GM18951 (cell line): ENCODE data around the gene ZMAT3.
"Not testable (repeated sequence)": the region's sequence is repeated elsewhere in the genome, so short reads cannot be mapped to it uniquely, and the experiment has no call there.

ENCODE experiments used
- POLR2A ChIP-seq: IDR thresholded peaks from 4 replicates; pipeline ENCODE4 v1.6.1; 2011; ENCODE audit warnings: mild to moderate bottlenecking; ENCODE audit not compliant: insufficient read length, insufficient read depth; ENCODE audit errors: extremely low read depth
- in situ Hi-C: fragments of 300-500 bp; cut with MboI; formaldehyde crosslinking; loops from one replicate; pipeline ENCODE4 v1.12.0; 2022; ENCODE audit warnings: low sequenced_read_pairs, mixed read lengths, inconsistent platforms; ENCODE audit not compliant: unreplicated experiment

ZMAT3 gene

DNA sequence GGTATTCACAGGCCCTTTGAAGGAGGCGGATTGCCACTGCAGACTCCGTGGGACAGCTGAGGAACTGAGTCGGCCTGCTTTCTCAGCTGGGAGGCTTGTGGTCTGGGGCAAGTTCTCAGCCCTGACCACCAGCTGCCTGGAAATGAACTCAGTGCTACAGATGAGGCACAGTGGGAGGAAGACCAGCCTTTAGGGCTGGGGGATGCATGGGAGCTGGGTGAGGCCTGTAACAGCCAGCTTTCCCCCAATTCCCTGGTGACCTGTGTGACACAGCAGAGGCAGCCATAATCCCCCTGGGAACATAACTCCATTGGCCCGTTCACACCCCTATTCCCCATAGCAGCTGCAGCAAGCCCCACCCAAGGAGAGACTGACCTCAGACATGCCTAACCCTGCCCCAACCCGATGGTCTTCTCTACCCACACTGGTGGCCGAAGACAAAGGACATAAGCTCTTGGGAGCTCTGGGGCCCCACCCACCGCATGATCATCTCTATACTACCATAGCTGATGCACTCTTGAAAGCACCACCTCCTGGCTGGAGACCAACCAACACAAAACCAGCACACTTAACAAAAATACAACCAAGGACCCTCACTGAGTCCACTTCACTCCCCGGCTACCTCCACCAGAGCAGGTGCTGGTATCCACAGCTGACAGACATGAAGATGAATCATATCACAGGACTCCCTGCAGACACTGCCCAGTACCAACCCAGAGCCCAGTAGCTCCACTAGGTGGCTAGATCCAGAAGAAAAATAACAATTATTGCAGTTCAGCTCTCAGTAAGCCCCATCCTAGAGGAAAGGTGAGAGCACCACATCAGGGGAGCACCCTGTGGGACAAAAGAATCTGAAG is 24.9 kb downstream of the ZMAT3 start:
- TF ChIP-seq POLR2A, result peak; percentile 34
- in situ Hi-C loops, result no loop called here

GRCh38 chr3:179045719-179046402 is 25.7 kb downstream of the ZMAT3 start:
- in situ Hi-C loops, result no loop called here
- no peak for TF ChIP-seq POLR2A

DNA sequence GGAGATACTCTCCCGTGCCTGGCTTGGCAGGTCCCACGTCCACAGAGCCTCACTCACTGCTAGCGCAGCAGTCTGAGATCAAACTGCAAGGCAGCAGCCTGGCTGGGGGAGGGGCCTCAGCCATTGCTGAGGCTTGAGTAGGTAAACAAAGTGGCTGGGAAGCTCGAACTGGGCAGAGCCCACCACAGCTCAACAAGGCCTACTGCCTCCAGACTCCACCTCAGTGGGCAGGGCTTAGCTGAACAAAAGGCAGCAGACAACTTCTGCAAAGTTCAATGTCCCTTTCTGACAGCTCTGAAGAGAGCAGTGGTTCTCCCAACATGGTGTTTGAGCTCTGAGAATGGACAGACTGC is 32.7 kb downstream of the ZMAT3 start:
- in situ Hi-C loops, result not testable (repeated sequence)

GRCh38 chr3:179038216-179038898 is 33.3 kb downstream of the ZMAT3 start:
- TF ChIP-seq POLR2A, result no peak
- in situ Hi-C loops, result no loop called here

DNA sequence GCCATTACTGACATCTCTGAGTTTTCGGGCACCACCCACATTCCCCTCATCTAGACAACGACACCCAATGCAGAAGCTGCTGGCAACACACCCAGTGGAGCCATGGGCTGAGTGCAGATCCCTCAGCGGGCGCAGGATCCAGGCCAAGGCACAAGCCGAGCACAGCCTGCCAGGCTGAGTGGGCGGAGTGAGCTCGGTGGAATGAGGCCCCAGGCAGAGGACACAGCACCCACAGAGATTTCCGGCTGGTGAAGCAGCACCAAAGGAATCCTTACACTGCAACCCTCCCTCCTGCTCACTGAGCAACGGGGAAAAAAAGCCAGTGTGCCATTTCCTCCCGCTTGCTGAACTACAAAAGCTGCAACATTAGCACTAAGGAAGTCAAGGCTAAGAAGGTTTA is 34.3 kb downstream of the ZMAT3 start:
- no peak for TF ChIP-seq POLR2A
- in situ Hi-C loops, result no loop called here

DNA sequence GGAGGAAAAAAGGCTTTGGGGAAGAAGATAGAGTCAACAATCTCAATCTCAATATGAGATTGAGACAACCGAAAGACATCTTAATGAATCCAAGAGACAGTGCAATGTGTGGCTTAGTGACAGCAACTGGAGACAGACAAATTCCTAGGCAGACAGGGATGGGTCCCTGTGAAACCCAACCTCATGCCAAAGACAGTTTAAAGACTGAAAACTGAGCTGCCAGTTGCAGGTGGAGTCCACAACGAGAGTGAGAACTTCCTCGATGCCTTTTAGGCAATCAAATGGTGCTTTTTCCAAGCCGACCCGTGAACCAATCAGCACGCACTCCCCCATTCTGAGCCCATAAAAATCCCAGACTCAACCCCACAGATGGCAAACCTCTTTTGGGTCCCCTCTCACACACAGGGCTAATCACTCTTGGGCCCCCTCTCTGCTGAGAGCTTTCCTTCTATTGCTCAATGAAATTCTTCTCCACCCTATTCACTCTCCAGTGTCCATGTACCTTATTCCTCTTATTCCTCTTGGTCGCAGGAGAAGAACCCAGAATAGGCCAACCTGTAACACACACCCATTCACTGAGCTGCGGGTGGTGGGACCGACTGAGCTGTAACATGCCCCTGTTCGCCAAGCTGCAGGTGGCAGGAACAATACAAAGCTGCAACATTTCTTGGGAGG is 34.8 kb downstream of the ZMAT3 start:
- no peak for TF ChIP-seq POLR2A
- in situ Hi-C loops, result no loop called here

GRCh38 chr3:179036226-179036625 is 35.4 kb downstream of the ZMAT3 start:
- TF ChIP-seq POLR2A, result no peak
- in situ Hi-C loops, result no loop called here

DNA sequence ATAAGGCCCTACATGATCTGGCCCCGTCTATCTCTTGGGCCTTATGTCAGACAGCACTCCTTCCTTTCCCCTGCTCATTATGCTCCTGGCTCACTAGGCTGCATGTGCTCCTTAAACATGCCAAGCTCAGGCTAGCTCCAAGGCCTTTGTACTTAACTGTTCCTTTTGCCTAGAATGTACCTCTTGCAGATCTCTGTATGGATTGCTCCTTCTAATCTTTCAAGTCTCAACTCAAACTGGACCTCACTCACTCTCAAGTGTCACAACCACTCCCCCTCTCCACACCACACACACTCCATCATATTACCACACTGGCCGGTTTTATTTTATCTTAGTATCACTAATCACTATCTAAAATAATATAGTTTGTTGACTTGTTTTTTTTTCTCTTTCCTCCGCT is 36.4 kb downstream of the ZMAT3 start:
- TF ChIP-seq POLR2A, result no peak
- in situ Hi-C loops, result no loop called here

- in situ Hi-C loops, result not testable (repeated sequence)
These were observed 38.3 kb downstream of the ZMAT3 start for GRCh38 chr3:179033304-179033657.

- in situ Hi-C loops, result not testable (repeated sequence)
These were observed 38.9 kb downstream of the ZMAT3 start for GRCh38 chr3:179032454-179033303.

DNA sequence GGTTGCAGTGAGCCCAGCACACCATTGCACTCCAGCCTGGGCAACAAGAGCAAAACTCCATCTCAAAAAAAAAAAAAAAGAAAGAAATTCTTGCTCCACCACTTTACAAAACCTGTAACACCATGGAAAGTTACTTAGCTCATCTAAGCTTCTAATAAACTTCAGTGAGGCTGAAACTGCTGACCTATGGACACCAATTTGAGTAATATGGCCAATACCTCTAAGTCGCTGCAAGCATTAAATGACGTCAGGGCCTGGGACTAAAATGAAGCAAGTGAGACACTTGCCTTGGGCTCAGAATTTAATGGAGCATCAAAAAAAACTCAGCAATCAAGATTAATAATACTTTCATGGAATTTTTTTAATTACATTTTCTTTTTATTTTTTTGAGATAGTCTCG is 42.5 kb downstream of the ZMAT3 start:
- in situ Hi-C loops, result no loop called here
- no peak for TF ChIP-seq POLR2A

DNA sequence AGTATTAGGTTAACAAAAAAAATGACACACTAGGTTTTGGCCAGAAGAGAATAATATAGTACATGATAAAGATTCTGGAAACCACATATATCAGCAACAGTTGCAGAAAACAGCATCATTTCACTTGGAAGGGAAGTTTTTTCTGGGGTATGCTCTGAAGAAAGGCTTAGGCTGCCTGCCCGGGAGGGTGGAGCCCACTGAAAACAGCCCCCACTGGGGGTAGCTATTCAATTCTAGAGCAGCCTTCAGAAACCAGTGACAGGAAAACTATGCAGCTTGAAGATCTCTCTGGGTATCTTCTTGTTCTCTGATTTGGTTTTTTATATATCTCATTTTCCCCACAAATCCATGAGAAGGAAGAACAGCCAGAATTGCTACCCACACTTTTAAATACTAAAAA is 43.2 kb downstream of the ZMAT3 start:
- in situ Hi-C loops, result no loop called here
- no peak for TF ChIP-seq POLR2A
